ENCODE data around the gene SLC9A8. TPM values are rescaled to one million over a fixed set of nuclear protein-coding genes. Genes with fewer than 3 reads are reported as not detected.
A peak's percentile ranks its signal among the peaks of the same experiment; 100 is the strongest.

The SLC9A8 gene
- total RNA-seq, 5 donors from 2014 or later (not counting 1 experiment from before 2014, with no cell fraction given) = 22.2 to 34.2 (median 25.6) TPM

DNA sequence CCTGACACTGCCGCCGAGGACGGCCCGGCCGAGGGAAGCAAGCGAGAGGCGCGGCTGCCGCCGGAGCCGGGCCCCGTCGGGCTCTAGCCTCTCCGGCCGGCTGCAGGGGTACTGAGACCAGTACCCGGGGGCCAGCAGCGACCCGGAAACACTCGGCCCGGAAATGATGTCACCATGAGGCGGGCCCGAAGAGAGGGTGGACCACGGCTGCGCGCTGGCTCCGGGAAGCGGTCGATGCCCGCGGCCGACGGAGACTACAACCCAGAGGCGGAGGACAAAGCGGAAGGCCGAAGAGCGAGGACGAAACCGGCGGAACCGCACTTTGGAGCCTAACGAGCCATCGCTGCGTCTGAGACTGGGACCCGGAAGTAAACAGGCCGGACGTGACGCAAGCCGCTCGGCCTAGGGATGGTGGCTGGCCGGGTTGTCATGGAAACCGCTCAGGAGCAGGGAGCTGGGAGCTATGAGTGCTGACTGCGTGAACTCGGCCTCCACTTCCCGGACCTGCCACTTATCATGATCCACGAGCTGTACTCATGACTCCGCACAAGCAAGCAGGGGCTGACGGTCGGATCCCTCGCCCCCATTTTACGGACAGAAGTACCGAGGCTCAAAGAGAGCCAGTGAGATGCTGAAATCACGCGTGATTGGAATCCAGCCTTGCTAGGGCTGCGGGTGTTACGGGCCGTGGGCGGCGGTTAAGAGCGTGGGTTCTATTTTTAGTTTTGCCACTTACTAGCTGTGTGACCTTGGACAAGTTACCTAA lies 102.9 kb downstream of the SLC9A8 start, which contains the start of gene SPATA2:
Gene SPATA2, minus strand, starts transcription at position 150 of the 766 bp plus-strand sequence. CDS start 7,039 bp downstream, outside the sequence.
- Histone ChIP-seq H3K27me3 (replicated peaks in 1 of 2; ENCODE audit: control insufficient read depth in 2 of 2, extremely low read depth in 1 of 2, insufficient read depth in 2 of 2, low read length in 1 of 2) (no peaks in the 10 kb centered on the region), H3K27ac (ENCODE audit: low read length) (peak within 1 kb of the TSS; percentile 99), H3K4me1 (ENCODE audit: control insufficient read depth in 1 of 2, extremely low read depth in 1 of 2, insufficient read depth in 2 of 2, low read length in 2 of 2) (peaks cover 6 to 28% of the 10 kb centered on the region in 2 experiments), H3K4me3 (ENCODE audit: control insufficient read depth in 1 of 2, extremely low read depth in 1 of 2, low read length in 1 of 2) (peak within 1 kb of the TSS; percentile 96 to 98), H3K36me3 (ENCODE audit: control insufficient read depth in 2 of 2, extremely low read depth in 1 of 2, insufficient read depth in 1 of 2, low read length in 1 of 2) (no peaks in the 10 kb centered on the region), H3K9me3 (no peaks in the 10 kb centered on the region)
- CTCF ChIA-PET = interaction anchor here in 1 of 2 donors (0.6 to 1.9 kb wide), 6 partner anchors 9 to 201 kb away, joined by 3 to 10 read pairs (median 4); partner anchors contain the start of gene RNF114
- under 1% methylated on average over 63 of the region's 69 CpGs for WGBS (ENCODE audit: insufficient coverage)
- Mint-ChIP-seq H3K9me3 (no peaks in the 10 kb centered on the region), H3K36me3 (no peaks in the 10 kb centered on the region), H3K4me3 (peak within 1 kb of the TSS; percentile 94 to 99 (median 98)), H3K27ac (peak within 1 kb of the TSS; percentile 99 to 100), H3K27me3 (no peaks in the 10 kb centered on the region), H3K4me1 (peaks cover 40 to 43% (median 41%) of the 10 kb centered on the region in 3 donors)
- ATAC-seq (replicated peaks in 1 of 4) = peak; percentile 85 to 87 (median 86)
- POLR2A ChIA-PET = interaction anchor here (1.0 to 1.6 kb wide), 3 partner anchors 9 to 21 kb away, joined by 3 to 7 read pairs (median 3); partner anchors contain the start of gene RNF114 (in 2 of the 2)
- DNase-seq = peak; percentile 79 to 97 (median 91)

DNA sequence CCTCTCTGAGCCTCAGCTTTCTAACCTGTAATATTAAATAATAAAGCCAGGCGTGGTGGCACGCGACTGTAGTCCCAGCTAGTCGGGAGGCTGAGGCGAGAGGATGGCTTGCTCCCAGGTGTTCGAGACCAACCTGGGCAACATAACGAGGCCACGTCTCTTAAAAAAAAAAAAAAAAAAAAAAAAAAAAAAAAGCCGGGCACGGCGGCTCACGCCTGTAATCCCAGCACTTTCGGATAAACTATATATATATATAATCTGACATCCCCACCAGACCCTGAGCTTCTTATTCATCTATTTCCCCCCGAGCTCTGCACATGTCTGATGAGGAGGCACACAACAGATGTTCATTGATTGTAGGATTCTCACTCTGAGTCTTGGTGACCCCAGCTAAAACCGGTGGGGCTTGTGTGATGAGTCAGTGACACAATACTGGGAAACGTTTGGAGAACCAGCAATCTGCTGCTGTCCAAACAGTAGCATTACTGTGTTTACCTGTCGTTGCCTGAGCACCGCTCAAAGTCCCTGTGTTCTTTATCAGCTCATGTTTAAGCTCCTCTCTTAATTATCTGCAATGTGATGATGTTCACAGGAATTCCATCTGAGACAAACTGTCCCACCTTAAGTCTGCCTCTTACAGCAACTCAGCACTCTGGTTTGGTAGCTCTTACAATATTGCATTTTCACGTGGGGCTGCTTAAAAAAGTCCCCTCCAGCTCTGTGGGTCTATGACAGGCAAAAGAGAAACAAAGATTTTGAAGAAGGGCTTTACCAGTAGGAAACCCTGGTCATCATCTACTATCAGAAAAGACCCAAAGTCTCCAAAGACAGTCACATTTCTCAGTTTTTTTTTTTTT lies 103.7 kb downstream of the SLC9A8 start:
- ChIA-PET CTCF (interaction anchor here (0.6 to 1.9 kb wide), 8 partner anchors 8 to 200 kb away, joined by 3 to 10 read pairs (median 4); partner anchors contain the start of gene RNF114 (in 1 of the 2)), POLR2A (interaction anchor here (0.6 to 1.6 kb wide), 8 partner anchors 10 to 306 kb away, joined by 3 to 9 read pairs (median 4); partner anchors contain the start of gene RNF114 (in 2 of the 2))
- Mint-ChIP-seq H3K4me3 (peak overlapping the region; percentile 94 to 99 (median 98)), H3K36me3 (no peaks in the 10 kb centered on the region), H3K4me1 (peaks cover 34 to 41% (median 35%) of the 10 kb centered on the region in 3 donors), H3K9me3 (no peaks in the 10 kb centered on the region), H3K27ac (peak overlapping the region; percentile 99 to 100), H3K27me3 (no peaks in the 10 kb centered on the region)
- Histone ChIP-seq H3K36me3 (ENCODE audit: control insufficient read depth in 2 of 2, extremely low read depth in 1 of 2, insufficient read depth in 1 of 2, low read length in 1 of 2) (no peaks in the 10 kb centered on the region), H3K27ac (ENCODE audit: low read length) (peak overlapping the region; percentile 99), H3K4me3 (ENCODE audit: control insufficient read depth in 1 of 2, extremely low read depth in 1 of 2, low read length in 1 of 2) (peak overlapping the region; percentile 96 to 98), H3K27me3 (replicated peaks in 1 of 2; ENCODE audit: control insufficient read depth in 2 of 2, extremely low read depth in 1 of 2, insufficient read depth in 2 of 2, low read length in 1 of 2) (no peaks in the 10 kb centered on the region), H3K4me1 (ENCODE audit: control insufficient read depth in 1 of 2, extremely low read depth in 1 of 2, insufficient read depth in 2 of 2, low read length in 2 of 2) (peaks cover 6 to 28% of the 10 kb centered on the region in 2 experiments), H3K9me3 (no peaks in the 10 kb centered on the region)
- DNase-seq = peak in 1 of 35 experiments; percentile 33
- 74% methylated on average over 3 of the region's 19 CpGs for WGBS (ENCODE audit: insufficient coverage)
- ATAC-seq (replicated peaks in 1 of 4) = no peak

DNA sequence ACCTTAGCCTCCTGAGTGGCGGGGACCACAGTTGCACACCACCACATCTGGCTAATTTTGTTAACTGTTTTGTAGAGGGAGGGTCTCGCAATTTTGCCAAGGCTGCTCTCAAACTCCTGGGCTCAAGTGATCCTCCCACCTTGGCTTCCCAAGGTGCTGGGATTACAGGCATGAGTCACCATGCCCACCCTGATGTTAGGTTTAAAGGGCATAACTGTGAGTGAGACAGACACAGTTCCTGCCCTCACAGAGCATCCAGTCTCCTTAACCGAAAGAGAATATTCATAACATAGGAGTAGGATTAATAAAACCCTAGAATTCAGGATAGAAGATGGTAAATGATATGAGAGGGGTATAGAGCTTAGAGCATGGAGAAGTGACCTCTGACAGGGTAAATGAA lies 105.8 kb downstream of the SLC9A8 start:
- ChIA-PET CTCF (no interaction called here), POLR2A (interaction anchor here in 1 of 2 donors (0.7 kb wide), 1 partner anchor 13 kb away, joined by 3 read pairs; no protein-coding TSS in a partner anchor)
- no peak overlapping the region for H3K27ac ChIP-seq (ENCODE audit: low read length)
- Mint-ChIP-seq H3K4me3 (no peak overlapping the region), H3K36me3 (no peaks in the 10 kb centered on the region), H3K4me1 (peaks cover 24 to 30% (median 25%) of the 10 kb centered on the region in 3 donors), H3K9me3 (no peaks in the 10 kb centered on the region), H3K27me3 (peaks cover 0 to 4% of the 10 kb centered on the region in 2 donors), H3K27ac (no peak overlapping the region)
- no CpG with 5 or more reads among the region's 3 CpGs for WGBS (ENCODE audit: insufficient coverage)
- no peaks in the 10 kb centered on the region for H3K36me3 ChIP-seq (ENCODE audit: control insufficient read depth in 2 of 2, extremely low read depth in 1 of 2, insufficient read depth in 1 of 2, low read length in 1 of 2)
- H3K9me3 ChIP-seq = no peaks in the 10 kb centered on the region
- no peak for ATAC-seq (replicated peaks in 1 of 4)
- no peaks in the 10 kb centered on the region for H3K27me3 ChIP-seq (replicated peaks in 1 of 2; ENCODE audit: control insufficient read depth in 2 of 2, extremely low read depth in 1 of 2, insufficient read depth in 2 of 2, low read length in 1 of 2)
- peaks cover 6 to 25% of the 10 kb centered on the region in 2 experiments for H3K4me1 ChIP-seq (ENCODE audit: control insufficient read depth in 1 of 2, extremely low read depth in 1 of 2, insufficient read depth in 2 of 2, low read length in 2 of 2)
- no peak overlapping the region for H3K4me3 ChIP-seq (ENCODE audit: control insufficient read depth in 1 of 2, extremely low read depth in 1 of 2, low read length in 1 of 2)
- DNase-seq = no peak

DNA sequence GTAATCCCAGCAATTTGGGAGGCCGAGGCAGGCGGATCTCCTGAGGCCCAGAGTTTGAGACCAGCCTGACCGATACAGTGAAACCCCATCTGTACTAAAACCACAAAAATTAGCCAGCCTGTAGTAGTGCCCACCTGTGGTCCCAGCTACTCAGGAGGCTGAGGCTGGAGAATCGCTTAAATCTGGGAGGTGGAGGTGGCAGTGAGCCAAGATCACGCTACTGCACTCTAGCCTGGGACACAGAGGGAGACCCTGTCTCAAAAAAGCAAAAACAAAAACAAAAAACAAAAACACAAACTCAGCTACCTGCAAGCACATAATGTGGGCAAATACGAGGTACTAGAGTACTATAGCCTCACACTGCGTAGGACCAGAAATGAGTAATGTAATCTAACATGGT lies 106.4 kb downstream of the SLC9A8 start:
- POLR2A ChIA-PET = interaction anchor here in 1 of 2 donors (0.6 kb wide), 1 partner anchor 12 kb away, joined by 22 read pairs; no protein-coding TSS in a partner anchor
- no peaks in the 10 kb centered on the region for H3K36me3 Mint-ChIP-seq
- CTCF ChIA-PET = no interaction called here
- H3K27ac Mint-ChIP-seq = no peak overlapping the region
- no peaks in the 10 kb centered on the region for H3K36me3 ChIP-seq (ENCODE audit: control insufficient read depth in 2 of 2, extremely low read depth in 1 of 2, insufficient read depth in 1 of 2, low read length in 1 of 2)
- H3K9me3 Mint-ChIP-seq = no peaks in the 10 kb centered on the region
- H3K27me3 ChIP-seq (replicated peaks in 1 of 2; ENCODE audit: control insufficient read depth in 2 of 2, extremely low read depth in 1 of 2, insufficient read depth in 2 of 2, low read length in 1 of 2) = no peaks in the 10 kb centered on the region
- no CpG with 5 or more reads among the region's 7 CpGs for WGBS (ENCODE audit: insufficient coverage)
- H3K27me3 Mint-ChIP-seq = peaks cover 0 to 6% of the 10 kb centered on the region in 2 donors
- ATAC-seq (replicated peaks in 1 of 4) (no peak), DNase-seq (no peak)
- H3K9me3 ChIP-seq = no peaks in the 10 kb centered on the region
- no peak overlapping the region for H3K4me3 Mint-ChIP-seq
- peaks cover 5 to 20% of the 10 kb centered on the region in 2 experiments for H3K4me1 ChIP-seq (ENCODE audit: control insufficient read depth in 1 of 2, extremely low read depth in 1 of 2, insufficient read depth in 2 of 2, low read length in 2 of 2)
- H3K27ac ChIP-seq (ENCODE audit: low read length) = no peak overlapping the region
- H3K4me1 Mint-ChIP-seq = peaks cover 18 to 24% (median 23%) of the 10 kb centered on the region in 3 donors
- H3K4me3 ChIP-seq (ENCODE audit: control insufficient read depth in 1 of 2, extremely low read depth in 1 of 2, low read length in 1 of 2) = no peak overlapping the region

DNA sequence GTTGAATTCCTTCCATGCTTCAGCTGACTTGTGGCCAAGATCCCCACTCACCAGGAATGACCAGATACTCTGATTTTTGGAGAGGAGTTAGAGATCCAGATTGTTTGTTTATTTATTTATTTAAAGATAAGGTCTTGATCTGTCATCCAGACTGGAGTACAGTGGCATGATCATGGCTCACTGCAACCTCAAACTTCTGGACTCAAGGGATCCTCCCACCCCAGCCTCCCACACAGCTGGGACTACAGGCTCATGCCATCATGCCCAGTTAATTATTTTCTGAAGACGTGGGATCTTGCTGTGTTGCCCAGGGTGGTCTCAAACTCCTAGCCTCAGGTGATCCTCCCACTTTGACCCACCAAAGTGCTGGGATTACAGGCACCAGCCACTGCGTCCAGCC lies 106.8 kb downstream of the SLC9A8 start:
- ATAC-seq (replicated peaks in 1 of 4) (no peak), DNase-seq (no peak)
- Mint-ChIP-seq H3K27ac (no peak overlapping the region), H3K4me1 (peaks cover 14 to 20% (median 19%) of the 10 kb centered on the region in 3 donors), H3K9me3 (no peaks in the 10 kb centered on the region), H3K27me3 (peaks cover 0 to 6% of the 10 kb centered on the region in 2 donors), H3K36me3 (no peaks in the 10 kb centered on the region), H3K4me3 (no peak overlapping the region)
- CTCF ChIA-PET = no interaction called here
- no CpG with 5 or more reads among the region's 2 CpGs for WGBS (ENCODE audit: insufficient coverage)
- Histone ChIP-seq H3K27ac (ENCODE audit: low read length) (no peak overlapping the region), H3K27me3 (replicated peaks in 1 of 2; ENCODE audit: control insufficient read depth in 2 of 2, extremely low read depth in 1 of 2, insufficient read depth in 2 of 2, low read length in 1 of 2) (no peaks in the 10 kb centered on the region), H3K4me1 (ENCODE audit: control insufficient read depth in 1 of 2, extremely low read depth in 1 of 2, insufficient read depth in 2 of 2, low read length in 2 of 2) (peaks cover under 1 to 15% of the 10 kb centered on the region in 2 experiments), H3K9me3 (no peaks in the 10 kb centered on the region), H3K4me3 (ENCODE audit: control insufficient read depth in 1 of 2, extremely low read depth in 1 of 2, low read length in 1 of 2) (no peak overlapping the region), H3K36me3 (ENCODE audit: control insufficient read depth in 2 of 2, extremely low read depth in 1 of 2, insufficient read depth in 1 of 2, low read length in 1 of 2) (no peaks in the 10 kb centered on the region)
- POLR2A ChIA-PET = interaction anchor here in 1 of 2 donors (0.6 kb wide), 1 partner anchor 11 kb away, joined by 22 read pairs; no protein-coding TSS in a partner anchor

Data from T-cell (primary cell).